HepG2 (cell line): ENCODE measurements around the gene CDCP1. TPM values are rescaled to one million over a fixed set of nuclear protein-coding genes. Genes with fewer than 3 reads are reported as not detected.

ENCODE experiments used
- ATAC-seq: fragments of 200-7000 bp; cut with Tn5 transposase; 3 replicates; pipeline ENCODE4 v1.9.1; 2020; ENCODE audit warnings: mild to moderate bottlenecking, moderate library complexity
- BruUV-seq: library from RNA; stranded (reverse); fragments of 400-500 nt; replicated peaks from 2 replicates; lab custom pipeline; 2021; lab: Mats Ljungman, UMichigan
- CTCF ChIA-PET: fragments of 300-600 bp; formaldehyde crosslinking; extraction: SDS; loops from one replicate; lab custom pipeline; 2021; ENCODE audit warnings: low total read pairs, inconsistent platforms, low intra/inter-chr PET ratio; lab: Yijun Ruan, JAX
- POLR2A ChIA-PET: fragments of 350-600 bp; sonication (Branson Sonifier 250); formaldehyde crosslinking; loops from one replicate; lab custom pipeline; 2020; ENCODE audit warnings: antibody characterized with exemption, inconsistent platforms; lab: Yijun Ruan, JAX
- DNase-seq: peaks from one replicate; pipeline ENCODE4 v3.0.0-alpha.2; 2015; ENCODE audit warnings: low spot score
- FAIRE-seq: peaks from 3 replicates; lab custom pipeline; 2011; peaks lifted over from hg19 to GRCh38; lab: Jason Lieb, UNC
- H2AFZ ChIP-seq: one replicate; pipeline ENCODE4 v1.6.1; 2011; ENCODE audit warnings: low read length, inconsistent platforms
- H3K27ac ChIP-seq: fragments of 300-600 bp; 3 replicates; pipeline ENCODE4 v1.8.0; 2011; ENCODE audit warnings: mixed run types, mild to moderate bottlenecking, mixed read lengths, low read length, inconsistent platforms; ENCODE audit not compliant: insufficient read depth; ENCODE audit errors: extremely low read length
- H3K27me3 ChIP-seq, 2 experiments: fragments of 200-600 bp in 1 of 2; 2 replicates in 1 of 2; 3 replicates in 1 of 2; pipeline versions ENCODE4 v1.6.0 to v1.8.0; 2011; ENCODE audit warnings: low read length in 2 of 2, mild to moderate bottlenecking in 2 of 2, moderate library complexity in 2 of 2, inconsistent platforms in 1 of 2; ENCODE audit not compliant: insufficient read depth in 2 of 2, control insufficient read depth in 1 of 2
- H3K36me3 ChIP-seq, 2 experiments: fragments of 200-600 bp in 1 of 2; replicated peaks in 1 of 2; 2 replicates in 1 of 2; 3 replicates in 1 of 2; pipeline versions ENCODE4 v1.5.1 to v1.8.0; 2011; ENCODE audit warnings: low read length in 2 of 2, inconsistent platforms in 1 of 2; ENCODE audit not compliant: insufficient read depth in 2 of 2, control insufficient read depth in 1 of 2
- H3K4me1 ChIP-seq: 2 replicates; pipeline ENCODE4 v1.5.1; 2012; ENCODE audit warnings: low read length, inconsistent platforms; ENCODE audit not compliant: insufficient read depth
- H3K4me2 ChIP-seq: 2 replicates; pipeline ENCODE4 v1.6.0; 2011; ENCODE audit warnings: low read depth, low read length, inconsistent platforms
- H3K4me3 ChIP-seq, 3 experiments: fragments of 200-600 bp in 1 of 3; sonication (generic), shearing (Covaris generic) in 1 of 3; replicated peaks in 1 of 3; 2 replicates each; pipeline ENCODE4 v1.5.1; 2011 to 2016; ENCODE audit warnings: low read length in 3 of 3, inconsistent platforms in 2 of 3, low read depth in 2 of 3, mild to moderate bottlenecking in 2 of 3, control low read depth in 1 of 3, mixed read lengths in 1 of 3; ENCODE audit not compliant: insufficient read depth in 1 of 3
- H3K79me2 ChIP-seq: one replicate; pipeline ENCODE4 v1.6.1; 2011; ENCODE audit warnings: low read length, inconsistent platforms; ENCODE audit not compliant: insufficient read depth
- H3K9ac ChIP-seq: 2 replicates; pipeline ENCODE4 v1.6.0; 2011; ENCODE audit warnings: mild to moderate bottlenecking, low read depth, low read length, inconsistent platforms; ENCODE audit not compliant: insufficient read depth
- H3K9me3 ChIP-seq: 2 replicates; pipeline ENCODE4 v1.5.1; 2012; ENCODE audit warnings: mild to moderate bottlenecking, low read length
- H4K20me1 ChIP-seq: 2 replicates; pipeline ENCODE4 v1.6.0; 2011; ENCODE audit warnings: inconsistent platforms, mild to moderate bottlenecking, low read length, moderate library complexity; ENCODE audit not compliant: insufficient read depth
- NFE2L1 ChIP-seq: sonication (generic); formaldehyde crosslinking; IDR thresholded peaks from 2 replicates; pipeline ENCODE4 v1.4.0; 2020; ENCODE audit warnings: missing genetic modification reagents, mild to moderate bottlenecking, borderline replicate concordance
- ZMYM3 ChIP-seq: sonication (generic); formaldehyde crosslinking; IDR thresholded peaks from 2 replicates; pipeline ENCODE4 v1.5.1; 2020; ENCODE audit warnings: mild to moderate bottlenecking, missing genetic modification reagents
- WGBS: methylation state at CpG from one replicate; pipeline ENCODE4 v1.1.6; 2017; ENCODE audit warnings: low lambda C conversion rate; 5-methylcytosine and 5-hydroxymethylcytosine counted together
- in situ Hi-C: cut with HindIII; loops from 2 replicates; pipeline ENCODE4 v1.10.0; 2017; ENCODE audit warnings: low pct_unique_long_range_greater_than_20kb; ENCODE audit not compliant: extremely low pct_ligation_motif_present
- intact Hi-C: fragments of 100-400 bp; cut with micrococcal nuclease; formaldehyde crosslinking; loops from one replicate; pipeline ENCODE4 v1.10.0; 2022; ENCODE audit not compliant: unreplicated experiment
- polyA plus RNA-seq, 8 experiments: library from polyadenylated mRNA; depleted of rRNA in 3 of 8; stranded (reverse) in 7 of 8; unstranded in 1 of 8; fragments of >200 nt; fragmentation: Illumina TruSeq in 4 of 8; extraction: Trizol in 4 of 8; gene quantifications; 2 replicates each; pipeline versions ENCODE4 v1.2.1 to v1.2.3, GENCODE V29; 2011 to 2016; ENCODE audit warnings: low read depth in 4 of 8, missing spikeins in 1 of 8, mixed read lengths in 1 of 8; ENCODE audit not compliant: insufficient read depth in 1 of 8
- total RNA-seq, 5 experiments: library from RNA; depleted of rRNA; stranded (reverse); fragments of >200 nt; fragmentation: Illumina TruSeq; extraction: Trizol; gene quantifications; 2 replicates each; pipeline ENCODE4 v1.2.3, GENCODE V29; 2016; ENCODE audit warnings: low read depth in 1 of 5
- TF ChIP-seq, protein P1 (sequence below): sonication (generic); formaldehyde crosslinking; IDR thresholded peaks from 2 replicates; pipeline ENCODE4 v1.5.0; 2020; ENCODE audit warnings: mild to moderate bottlenecking, missing genetic modification reagents, borderline replicate concordance
- TF ChIP-seq, protein P2 (sequence below): sonication (generic); formaldehyde crosslinking; IDR thresholded peaks from 2 replicates; pipeline ENCODE4 v1.4.0; 2020; ENCODE audit warnings: low read depth, mild to moderate bottlenecking, missing genetic modification reagents
- TF ChIP-seq, protein P3 (sequence below): sonication (generic); formaldehyde crosslinking; IDR thresholded peaks from 2 replicates; pipeline ENCODE4 v1.5.1; 2020; ENCODE audit warnings: missing genetic modification reagents, mild to moderate bottlenecking, borderline replicate concordance

CDCP1 gene
- total and polyA plus RNA-seq, 2 of the 13 experiments (the other 11 are each of a cell fraction or from before 2014, with no cell fraction given) = 0.11 to 0.18 TPM

DNA sequence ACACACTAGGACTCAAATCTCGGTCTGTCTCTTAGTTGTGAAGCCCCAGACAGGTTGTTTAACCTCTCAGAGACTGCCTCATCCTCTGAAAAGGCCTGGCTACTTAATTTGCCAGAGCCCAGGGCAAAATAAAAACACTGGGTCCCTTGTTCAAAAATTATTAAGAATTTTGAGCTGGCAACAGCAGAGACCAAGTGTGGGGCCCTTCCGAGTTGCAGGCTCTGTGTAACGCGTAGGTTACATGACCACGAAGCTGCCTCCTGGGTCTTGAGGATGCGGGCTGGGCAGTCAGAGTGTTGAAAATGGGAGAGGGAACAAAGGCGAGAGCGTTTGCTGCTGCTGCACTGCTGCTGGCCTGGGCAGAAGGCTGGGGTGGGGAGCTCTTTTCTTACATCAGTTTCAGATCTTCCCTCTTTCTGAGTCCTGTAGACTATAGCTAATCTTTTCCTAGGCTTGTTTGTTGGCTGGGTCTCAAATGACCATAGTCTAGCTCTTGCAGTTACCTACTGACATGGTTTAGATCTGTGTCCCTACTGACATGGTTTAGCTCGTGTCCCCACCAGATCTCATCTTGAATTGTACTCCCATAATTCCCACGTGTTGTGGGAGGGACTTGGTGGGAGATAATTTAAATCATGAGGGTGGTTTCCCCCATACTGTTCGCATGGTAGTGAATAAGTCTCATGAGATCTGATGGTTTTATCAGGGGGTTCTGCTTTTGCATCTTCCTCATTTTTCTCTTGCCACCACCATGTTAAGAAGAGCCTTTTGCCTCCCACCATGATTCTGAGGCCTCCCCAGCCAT lies 70.2 kb downstream of the CDCP1 start:
- DNase-seq (no peak), ATAC-seq (no peak), FAIRE-seq (no peak)
- H3K9me3 ChIP-seq = no peaks in the 10 kb centered on the region
- H2AFZ ChIP-seq = no peak overlapping the region
- no peaks in the 10 kb centered on the region for H3K36me3 ChIP-seq
- H3K79me2 ChIP-seq = no peaks in the 10 kb centered on the region
- ChIA-PET POLR2A (no interaction called here), CTCF (no interaction called here)
- H3K4me2 ChIP-seq = no peak overlapping the region
- no TSS peak for BruUV-seq
- no peaks in the 10 kb centered on the region for H3K27me3 ChIP-seq
- TF ChIP-seq, protein P1, sequence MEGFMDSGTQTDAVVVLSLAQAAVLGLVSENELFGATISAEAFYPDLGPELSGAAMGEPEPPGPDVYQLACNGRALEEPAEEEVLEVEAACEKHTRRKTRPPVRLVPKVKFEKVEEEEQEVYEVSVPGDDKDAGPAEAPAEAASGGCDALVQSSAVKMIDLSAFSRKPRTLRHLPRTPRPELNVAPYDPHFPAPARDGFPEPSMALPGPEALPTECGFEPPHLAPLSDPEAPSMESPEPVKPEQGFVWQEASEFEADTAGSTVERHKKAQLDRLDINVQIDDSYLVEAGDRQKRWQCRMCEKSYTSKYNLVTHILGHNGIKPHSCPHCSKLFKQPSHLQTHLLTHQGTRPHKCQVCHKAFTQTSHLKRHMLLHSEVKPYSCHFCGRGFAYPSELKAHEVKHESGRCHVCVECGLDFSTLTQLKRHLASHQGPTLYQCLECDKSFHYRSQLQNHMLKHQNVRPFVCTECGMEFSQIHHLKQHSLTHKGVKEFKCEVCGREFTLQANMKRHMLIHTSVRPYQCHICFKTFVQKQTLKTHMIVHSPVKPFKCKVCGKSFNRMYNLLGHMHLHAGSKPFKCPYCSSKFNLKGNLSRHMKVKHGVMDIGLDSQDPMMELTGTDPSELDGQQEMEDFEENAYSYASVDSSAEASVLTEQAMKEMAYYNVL (CRISPR knock-in tag) = no peak
- TF ChIP-seq, protein P2, sequence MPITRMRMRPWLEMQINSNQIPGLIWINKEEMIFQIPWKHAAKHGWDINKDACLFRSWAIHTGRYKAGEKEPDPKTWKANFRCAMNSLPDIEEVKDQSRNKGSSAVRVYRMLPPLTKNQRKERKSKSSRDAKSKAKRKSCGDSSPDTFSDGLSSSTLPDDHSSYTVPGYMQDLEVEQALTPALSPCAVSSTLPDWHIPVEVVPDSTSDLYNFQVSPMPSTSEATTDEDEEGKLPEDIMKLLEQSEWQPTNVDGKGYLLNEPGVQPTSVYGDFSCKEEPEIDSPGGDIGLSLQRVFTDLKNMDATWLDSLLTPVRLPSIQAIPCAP (CRISPR knock-in tag) = no peak
- TF ChIP-seq NFE2L1 (CRISPR knock-in tag) (no peak), ZMYM3 (CRISPR knock-in tag) (no peak)
- TF ChIP-seq, protein P3, sequence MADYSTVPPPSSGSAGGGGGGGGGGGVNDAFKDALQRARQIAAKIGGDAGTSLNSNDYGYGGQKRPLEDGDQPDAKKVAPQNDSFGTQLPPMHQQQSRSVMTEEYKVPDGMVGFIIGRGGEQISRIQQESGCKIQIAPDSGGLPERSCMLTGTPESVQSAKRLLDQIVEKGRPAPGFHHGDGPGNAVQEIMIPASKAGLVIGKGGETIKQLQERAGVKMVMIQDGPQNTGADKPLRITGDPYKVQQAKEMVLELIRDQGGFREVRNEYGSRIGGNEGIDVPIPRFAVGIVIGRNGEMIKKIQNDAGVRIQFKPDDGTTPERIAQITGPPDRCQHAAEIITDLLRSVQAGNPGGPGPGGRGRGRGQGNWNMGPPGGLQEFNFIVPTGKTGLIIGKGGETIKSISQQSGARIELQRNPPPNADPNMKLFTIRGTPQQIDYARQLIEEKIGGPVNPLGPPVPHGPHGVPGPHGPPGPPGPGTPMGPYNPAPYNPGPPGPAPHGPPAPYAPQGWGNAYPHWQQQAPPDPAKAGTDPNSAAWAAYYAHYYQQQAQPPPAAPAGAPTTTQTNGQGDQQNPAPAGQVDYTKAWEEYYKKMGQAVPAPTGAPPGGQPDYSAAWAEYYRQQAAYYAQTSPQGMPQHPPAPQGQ = no peak
- WGBS = 47% methylated on average over 11 of the region's 11 CpGs
- intact Hi-C loops (no loop called here), in situ Hi-C loops (no loop called here)
- H3K9ac ChIP-seq = no peak overlapping the region
- H4K20me1 ChIP-seq = no peaks in the 10 kb centered on the region
- H3K4me3 ChIP-seq = no peak overlapping the region
- H3K27ac ChIP-seq = no peak overlapping the region
- H3K4me1 ChIP-seq = peaks cover 8% of the 10 kb centered on the region
